Subcutaneous adipose tissue (tissue), 4 donors: ENCODE measurements around the gene GFER. TPM values are rescaled to one million over a fixed set of nuclear protein-coding genes. Genes with fewer than 3 reads are reported as not detected.

ENCODE experiments used
- small RNA-seq: library from RNA; depleted of rRNA; stranded (forward); fragments of <200 nt; gene quantifications from one replicate; pipeline ENCODE3, GENCODE V24; 2016
- total RNA-seq, 4 donors: library from RNA; depleted of rRNA; stranded (reverse); fragments of >200 nt; gene quantifications; one replicate each; pipeline ENCODE4 v1.1.0, GENCODE V29; 2016
- TF ChIP-seq, protein P1 (sequence below): fragments of 450-650 bp; IDR thresholded peaks from one replicate; pipeline ENCODE4 v1.5.1; 2016; ENCODE audit warnings: low read depth, mild to moderate bottlenecking, control low read depth, antibody characterized with exemption, moderate library complexity

The GFER gene
- total RNA-seq, 4 donors from 2014 or later = 9.1 to 17.4 (median 16.1) TPM

DNA sequence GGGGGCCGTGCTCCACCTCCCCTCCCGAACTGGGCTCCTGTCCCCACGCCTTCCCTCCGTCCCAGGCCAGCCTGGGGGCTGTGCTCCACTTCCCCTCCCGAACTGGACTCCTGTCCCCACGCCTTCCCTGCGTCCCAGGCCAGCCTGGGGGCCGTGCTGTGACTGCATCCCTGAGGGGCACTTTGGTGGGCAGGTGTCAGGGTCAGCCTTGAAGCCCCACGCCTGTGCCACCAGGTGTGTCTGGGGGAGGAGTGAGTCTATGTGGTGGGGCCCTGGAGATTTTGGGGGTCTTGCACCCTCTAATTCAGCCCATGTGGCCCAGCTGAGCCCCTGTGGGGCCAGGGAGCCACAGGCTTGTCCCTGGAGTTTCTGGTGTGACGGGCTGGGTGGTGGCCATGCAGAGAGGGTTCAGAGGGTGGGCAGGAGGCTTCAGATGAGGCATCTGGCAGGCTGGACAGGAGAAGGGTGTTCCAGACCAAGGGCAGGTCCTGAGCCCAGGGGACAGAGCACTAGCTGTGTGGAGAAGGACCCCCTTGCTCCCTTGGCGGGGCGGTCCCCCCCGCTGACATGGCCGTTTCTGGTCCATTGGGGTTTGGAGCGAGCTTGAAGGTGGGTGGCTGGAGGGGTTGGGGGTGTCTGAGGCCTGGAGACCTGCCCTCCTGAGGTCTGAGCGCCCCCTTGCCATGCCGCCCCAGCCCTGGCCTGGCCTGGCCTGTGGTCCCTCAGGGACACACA lies 50.9 kb downstream of the GFER start:
- TF ChIP-seq, protein P1, sequence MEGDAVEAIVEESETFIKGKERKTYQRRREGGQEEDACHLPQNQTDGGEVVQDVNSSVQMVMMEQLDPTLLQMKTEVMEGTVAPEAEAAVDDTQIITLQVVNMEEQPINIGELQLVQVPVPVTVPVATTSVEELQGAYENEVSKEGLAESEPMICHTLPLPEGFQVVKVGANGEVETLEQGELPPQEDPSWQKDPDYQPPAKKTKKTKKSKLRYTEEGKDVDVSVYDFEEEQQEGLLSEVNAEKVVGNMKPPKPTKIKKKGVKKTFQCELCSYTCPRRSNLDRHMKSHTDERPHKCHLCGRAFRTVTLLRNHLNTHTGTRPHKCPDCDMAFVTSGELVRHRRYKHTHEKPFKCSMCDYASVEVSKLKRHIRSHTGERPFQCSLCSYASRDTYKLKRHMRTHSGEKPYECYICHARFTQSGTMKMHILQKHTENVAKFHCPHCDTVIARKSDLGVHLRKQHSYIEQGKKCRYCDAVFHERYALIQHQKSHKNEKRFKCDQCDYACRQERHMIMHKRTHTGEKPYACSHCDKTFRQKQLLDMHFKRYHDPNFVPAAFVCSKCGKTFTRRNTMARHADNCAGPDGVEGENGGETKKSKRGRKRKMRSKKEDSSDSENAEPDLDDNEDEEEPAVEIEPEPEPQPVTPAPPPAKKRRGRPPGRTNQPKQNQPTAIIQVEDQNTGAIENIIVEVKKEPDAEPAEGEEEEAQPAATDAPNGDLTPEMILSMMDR = no peak

- TF ChIP-seq, protein P1 = no peak
Observed at GRCh38 chr16:2035431-2036199, 51.6 kb downstream of the GFER start.

GRCh38 chr16:2036200-2036966 lies 52.4 kb downstream of the GFER start:
- TF ChIP-seq, protein P1 = no peak

- TF ChIP-seq, protein P1 = no peak
Observed at GRCh38 chr16:2037115-2037514, 53.1 kb downstream of the GFER start.

Small RNAs within 50 kb of the gene (small RNA-seq; reads per million reads assigned to genes)
- gene AC005363.2 (not detected), gene RN7SL219P (not detected), gene SNORA10 (not detected), gene SNORA64 (not detected)

Other genes with a start within 250 kb of the GFER start
- gene NME3, start 212.7 kb upstream of the GFER start, total RNA-seq = 100 to 1,000 TPM in 1 of 4 donors, 10 to 100 TPM in 3; 34.1 to 102 (median 62.8) TPM
- 10 to 100 TPM in 1 of 4 donors, 1 to 10 TPM in 3; 2.3 to 13.8 (median 5.2) TPM for gene EME2, start 211.4 kb upstream of the GFER start, total RNA-seq
- 10 to 100 TPM; 34.1 to 62.4 (median 57.2) TPM for gene MRPS34, start 211.1 kb upstream of the GFER start, total RNA-seq
- 100 to 1,000 TPM in 1 of 4 donors, 10 to 100 TPM in 3; 14.7 to 102 (median 64.5) TPM for gene SPSB3, start 201.6 kb upstream of the GFER start, total RNA-seq
- 10 to 100 TPM; 17.0 to 77.2 (median 49.7) TPM for gene NUBP2, start 201.2 kb upstream of the GFER start, total RNA-seq
- gene IGFALS, start 190.5 kb upstream of the GFER start, total RNA-seq = under 1 TPM in 1 of 4 donors, not detected in 3; 0.66 TPM
- gene HAGH, start 157.4 kb upstream of the GFER start, total RNA-seq = 100 to 1,000 TPM in 2 of 4 donors, 10 to 100 TPM in 2; 50.4 to 121 (median 108) TPM
- gene FAHD1, start 157.0 kb upstream of the GFER start, total RNA-seq = 10 to 100 TPM; 25.4 to 42.0 (median 30.8) TPM
- not detected for gene MEIOB, start 112.0 kb upstream of the GFER start, total RNA-seq
- gene HS3ST6, start 65.8 kb upstream of the GFER start, total RNA-seq = not detected
- 10 to 100 TPM; 11.2 to 30.0 (median 18.1) TPM for gene MSRB1, start 41.0 kb upstream of the GFER start, total RNA-seq
- gene RPL3L, start 29.5 kb upstream of the GFER start, total RNA-seq = not detected
- 100 to 1,000 TPM; 120 to 198 (median 186) TPM for gene NDUFB10, start 24.7 kb upstream of the GFER start, total RNA-seq
- gene RPS2, start 19.4 kb upstream of the GFER start, total RNA-seq = 1,000 to 10,000 TPM; 1,492 to 1,850 (median 1,797) TPM
- not detected for gene RNF151, start 17.3 kb upstream of the GFER start, total RNA-seq
- gene TBL3, start 12.1 kb upstream of the GFER start, total RNA-seq = 10 to 100 TPM; 20.9 to 30.6 (median 26.6) TPM
- gene NOXO1, start 2.7 kb upstream of the GFER start, total RNA-seq = not detected
- gene SYNGR3, start 5.8 kb downstream of the GFER start, total RNA-seq = not detected
- gene ZNF598, start 25.6 kb downstream of the GFER start, total RNA-seq = 10 to 100 TPM; 13.9 to 45.0 (median 15.0) TPM
- gene NPW, start 35.6 kb downstream of the GFER start, total RNA-seq = not detected
- 100 to 1,000 TPM in 1 of 4 donors, 10 to 100 TPM in 3; 15.1 to 140 (median 48.9) TPM for gene NHERF2, start 42.7 kb downstream of the GFER start, total RNA-seq
- 10 to 100 TPM in 2 of 4 donors, 1 to 10 TPM in 2; 6.5 to 21.7 (median 12.0) TPM for gene NTHL1, start 63.6 kb downstream of the GFER start, total RNA-seq
- gene TSC2, start 63.8 kb downstream of the GFER start, total RNA-seq = 100 to 1,000 TPM in 1 of 4 donors, 10 to 100 TPM in 3; 31.1 to 110 (median 50.2) TPM
- 100 to 1,000 TPM in 2 of 4 donors, 10 to 100 TPM in 2; 40.1 to 318 (median 76.1) TPM for gene PKD1, start 151.7 kb downstream of the GFER start, total RNA-seq
- 1 to 10 TPM in 1 of 4 donors, not detected in 3; 3.0 TPM for gene RAB26, start 164.4 kb downstream of the GFER start, total RNA-seq
- gene TRAF7, start 171.6 kb downstream of the GFER start, total RNA-seq = 10 to 100 TPM; 19.1 to 45.0 (median 31.1) TPM
- gene CASKIN1, start 212.4 kb downstream of the GFER start, total RNA-seq = not detected
- 10 to 100 TPM; 29.3 to 58.8 (median 38.0) TPM for gene MLST8, start 221.3 kb downstream of the GFER start, total RNA-seq
- 1 to 10 TPM in 3 of 4 donors, under 1 TPM in 1; 0.66 to 6.0 (median 4.1) TPM for gene BRICD5, start 226.7 kb downstream of the GFER start, total RNA-seq
- 10 to 100 TPM in 3 of 4 donors, 1 to 10 TPM in 1; 7.7 to 21.1 (median 10.3) TPM for gene PGP, start 230.6 kb downstream of the GFER start, total RNA-seq
- gene E4F1, start 239.4 kb downstream of the GFER start, total RNA-seq = 10 to 100 TPM in 3 of 4 donors, 1 to 10 TPM in 1; 9.6 to 33.2 (median 16.8) TPM